ENCODE data around the gene METTL27. TPM values are rescaled to one million over a fixed set of nuclear protein-coding genes. Genes with fewer than 3 reads are reported as not detected.
A peak's percentile ranks its signal among the peaks of the same experiment; 100 is the strongest.
"Not testable (repeated sequence)": the region's sequence is repeated elsewhere in the genome, so short reads cannot be mapped to it uniquely, and the experiment has no call there.

METTL27 gene
- 14.4 TPM for total RNA-seq

GRCh38 chr7:73842067-73842976, at the start of gene METTL27:
Gene METTL27 (minus strand): TSS chr7:73842516. CDS start chr7:73842140, 376 bp downstream.
- peak; percentile 95 for DNase-seq (ENCODE audit: low spot score)

GRCh38 chr7:73891178-73891885, 49.0 kb upstream of the METTL27 start:
- no peak for DNase-seq (ENCODE audit: low spot score)

- no peak for DNase-seq (ENCODE audit: low spot score)
These were observed 48.3 kb upstream of the METTL27 start for GRCh38 chr7:73890555-73891147.

- DNase-seq (ENCODE audit: low spot score): no peak
These were observed 46.6 kb upstream of the METTL27 start for GRCh38 chr7:73888959-73889358.

- DNase-seq (ENCODE audit: low spot score): no peak
These were observed 45.4 kb upstream of the METTL27 start for GRCh38 chr7:73887762-73888161.

- no peak for DNase-seq (ENCODE audit: low spot score)
These were observed 43.9 kb upstream of the METTL27 start for GRCh38 chr7:73885975-73886798.

- DNase-seq (ENCODE audit: low spot score): no peak
These were observed 43.2 kb upstream of the METTL27 start for GRCh38 chr7:73885433-73885974.

GRCh38 chr7:73884867-73885422, 42.6 kb upstream of the METTL27 start:
- DNase-seq (ENCODE audit: low spot score): not testable (repeated sequence)

- no peak for DNase-seq (ENCODE audit: low spot score)
These were observed 39.7 kb upstream of the METTL27 start for GRCh38 chr7:73882047-73882402.

GRCh38 chr7:73881352-73882046, 39.2 kb upstream of the METTL27 start:
- no peak for DNase-seq (ENCODE audit: low spot score)

GRCh38 chr7:73880755-73881328, 38.5 kb upstream of the METTL27 start:
- no peak for DNase-seq (ENCODE audit: low spot score)

GRCh38 chr7:73879977-73880681, 37.8 kb upstream of the METTL27 start:
- DNase-seq (ENCODE audit: low spot score): no peak

GRCh38 chr7:73876973-73877372, 34.7 kb upstream of the METTL27 start:
- DNase-seq (ENCODE audit: low spot score): no peak

- DNase-seq (ENCODE audit: low spot score): no peak
These were observed 34.0 kb upstream of the METTL27 start for GRCh38 chr7:73876361-73876760.

- no peak for DNase-seq (ENCODE audit: low spot score)
These were observed 30.0 kb upstream of the METTL27 start for GRCh38 chr7:73872056-73872908.

GRCh38 chr7:73871163-73872011, 29.1 kb upstream of the METTL27 start:
- no peak for DNase-seq (ENCODE audit: low spot score)

- no peak for DNase-seq (ENCODE audit: low spot score)
These were observed 27.8 kb upstream of the METTL27 start for GRCh38 chr7:73870041-73870492.

Measured in ureter (tissue), 1 donor.